ENCODE measurements around the gene CYP2W1. TPM values are rescaled to one million over a fixed set of nuclear protein-coding genes. Genes with fewer than 3 reads are reported as not detected.

Gene CYP2W1
- total RNA-seq, 1 donor from 2014 or later: not detected

GRCh38 chr7:1028775-1029636 lies 46.0 kb downstream of the CYP2W1 start:
- Mint-ChIP-seq H3K27ac (ENCODE audit: unreplicated experiment) (peak overlapping the region; percentile 92), H3K4me1 (ENCODE audit: low read depth, unreplicated experiment) (peaks cover 14% of the 10 kb centered on the region), H3K4me3 (ENCODE audit: unreplicated experiment) (peak overlapping the region; percentile 78), H3K27me3 (ENCODE audit: low read depth, unreplicated experiment) (no peaks in the 10 kb centered on the region), H3K36me3 (ENCODE audit: low read depth, unreplicated experiment) (peaks cover 7% of the 10 kb centered on the region), H3K9me3 (ENCODE audit: unreplicated experiment) (no peaks in the 10 kb centered on the region)
- peak overlapping the region; percentile 83 for H3K27ac ChIP-seq (ENCODE audit: low read depth, low read length)
- H2AFZ ChIP-seq (ENCODE audit: low read depth, low read length): no peak overlapping the region
- H3K9ac ChIP-seq (ENCODE audit: low read length): peak overlapping the region; percentile 87
- H3K4me2 ChIP-seq (ENCODE audit: low read length): peak overlapping the region; percentile 95
- peaks cover 37% of the 10 kb centered on the region for H4K20me1 ChIP-seq (ENCODE audit: insufficient read depth, low read length)
- peaks cover 40% of the 10 kb centered on the region for H3K79me2 ChIP-seq (ENCODE audit: insufficient read depth, low read length)
- H3K9me3 ChIP-seq (ENCODE audit: insufficient read depth, low read depth, low read length): no peaks in the 10 kb centered on the region
- H3K4me1 ChIP-seq (ENCODE audit: insufficient read depth, low read length): peaks cover 18% of the 10 kb centered on the region
- DNase-seq (ENCODE audit: low read depth) (peak; percentile 92), FAIRE-seq (peak; percentile 94)
- TF ChIP-seq EZH2 (IDR thresholded peaks at IDR 0.05; ENCODE audit: insufficient read depth, low read length) (no peak), CTCF (IDR thresholded peaks at IDR 0.05; ENCODE audit: insufficient read depth, low read depth, low read length) (no peak)
- H3K4me3 ChIP-seq (ENCODE audit: insufficient read depth, low read depth, low read length): no peak overlapping the region
- H3K27me3 ChIP-seq (ENCODE audit: insufficient read depth, low read length): no peaks in the 10 kb centered on the region
- H3K36me3 ChIP-seq (ENCODE audit: insufficient read depth, low read length): peaks cover 2% of the 10 kb centered on the region

GRCh38 chr7:1029637-1030443 lies 46.9 kb downstream of the CYP2W1 start:
- H3K27ac Mint-ChIP-seq (ENCODE audit: unreplicated experiment): peak overlapping the region; percentile 92
- Histone ChIP-seq H4K20me1 (ENCODE audit: insufficient read depth, low read length) (peaks cover 36% of the 10 kb centered on the region), H3K4me3 (ENCODE audit: insufficient read depth, low read depth, low read length) (no peak overlapping the region), H3K36me3 (ENCODE audit: insufficient read depth, low read length) (peaks cover 2% of the 10 kb centered on the region), H3K9ac (ENCODE audit: low read length) (peak overlapping the region; percentile 87), H2AFZ (ENCODE audit: low read depth, low read length) (no peak overlapping the region), H3K4me1 (ENCODE audit: insufficient read depth, low read length) (peaks cover 18% of the 10 kb centered on the region), H3K27ac (ENCODE audit: low read depth, low read length) (no peak overlapping the region), H3K4me2 (ENCODE audit: low read length) (peak overlapping the region; percentile 95), H3K9me3 (ENCODE audit: insufficient read depth, low read depth, low read length) (no peaks in the 10 kb centered on the region), H3K27me3 (ENCODE audit: insufficient read depth, low read length) (no peaks in the 10 kb centered on the region), H3K79me2 (ENCODE audit: insufficient read depth, low read length) (peaks cover 32% of the 10 kb centered on the region)
- H3K9me3 Mint-ChIP-seq (ENCODE audit: unreplicated experiment): no peaks in the 10 kb centered on the region
- H3K4me3 Mint-ChIP-seq (ENCODE audit: unreplicated experiment): peak overlapping the region; percentile 36
- DNase-seq (ENCODE audit: low read depth) (no peak), FAIRE-seq (no peak)
- no peaks in the 10 kb centered on the region for H3K27me3 Mint-ChIP-seq (ENCODE audit: low read depth, unreplicated experiment)
- peaks cover 8% of the 10 kb centered on the region for H3K36me3 Mint-ChIP-seq (ENCODE audit: low read depth, unreplicated experiment)
- TF ChIP-seq CTCF (IDR thresholded peaks at IDR 0.05; ENCODE audit: insufficient read depth, low read depth, low read length) (no peak), EZH2 (IDR thresholded peaks at IDR 0.05; ENCODE audit: insufficient read depth, low read length) (no peak)
- peaks cover 14% of the 10 kb centered on the region for H3K4me1 Mint-ChIP-seq (ENCODE audit: low read depth, unreplicated experiment)
